Measurements from ENCODE around the gene KIAA0513. TPM values are rescaled to one million over a fixed set of nuclear protein-coding genes. Genes with fewer than 3 reads are reported as not detected.
"Not testable (repeated sequence)": the region's sequence is repeated elsewhere in the genome, so short reads cannot be mapped to it uniquely, and the experiment has no call there.

KIAA0513 gene
- total RNA-seq, 1 experiment from 2014 or later: 10.4 TPM

- no peaks in the 10 kb centered on the region for H3K4me1 ChIP-seq (replicated peaks)
- no peak for DNase-seq (ENCODE audit: low read depth in 1 of 2, low spot score in 2 of 2)
- H3K36me3 ChIP-seq: no peaks in the 10 kb centered on the region
- H3K27me3 ChIP-seq (replicated peaks): no peaks in the 10 kb centered on the region
- H3K9me3 ChIP-seq (replicated peaks): no peaks in the 10 kb centered on the region
- no peak overlapping the region for H3K4me3 ChIP-seq
- no peak overlapping the region for H3K27ac ChIP-seq
These were observed 79.9 kb downstream of the KIAA0513 start for GRCh38 chr16:85107532-85107931.

DNA sequence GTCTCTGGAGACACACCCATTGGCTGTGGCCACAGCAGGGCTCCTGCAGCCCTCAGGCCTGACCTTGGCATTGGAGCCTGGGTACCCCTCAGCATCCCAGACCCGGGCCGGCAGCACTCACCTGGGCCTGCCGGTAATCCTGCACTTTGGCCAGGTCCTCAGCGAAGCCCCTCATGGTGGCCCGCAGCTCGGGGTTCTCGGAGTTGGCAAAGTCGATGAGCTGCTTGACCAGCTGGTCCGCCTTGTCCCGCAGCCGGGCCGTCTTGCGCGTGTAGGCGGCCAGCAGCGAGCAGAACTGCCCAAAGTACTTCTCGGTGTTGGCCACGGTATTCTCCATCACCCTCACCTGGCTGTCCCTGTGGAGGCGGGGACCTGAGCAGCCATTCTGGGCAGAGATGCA lies 82.5 kb downstream of the KIAA0513 start:
- no peak for DNase-seq (ENCODE audit: low read depth in 1 of 2, low spot score in 2 of 2)
- Histone ChIP-seq H3K4me3 (no peak overlapping the region), H3K27ac (no peak overlapping the region), H3K9me3 (replicated peaks) (no peaks in the 10 kb centered on the region), H3K4me1 (replicated peaks) (peaks cover 2% of the 10 kb centered on the region), H3K27me3 (replicated peaks) (no peaks in the 10 kb centered on the region), H3K36me3 (no peaks in the 10 kb centered on the region)

- no peaks in the 10 kb centered on the region for H3K27me3 ChIP-seq (replicated peaks)
- no peaks in the 10 kb centered on the region for H3K36me3 ChIP-seq
- H3K9me3 ChIP-seq (replicated peaks): no peaks in the 10 kb centered on the region
- DNase-seq (ENCODE audit: low read depth in 1 of 2, low spot score in 2 of 2): no peak
- peaks cover 4% of the 10 kb centered on the region for H3K4me1 ChIP-seq (replicated peaks)
- H3K27ac ChIP-seq: no peak overlapping the region
- no peak overlapping the region for H3K4me3 ChIP-seq
These were observed 83.6 kb downstream of the KIAA0513 start for GRCh38 chr16:85111184-85111583.

DNA sequence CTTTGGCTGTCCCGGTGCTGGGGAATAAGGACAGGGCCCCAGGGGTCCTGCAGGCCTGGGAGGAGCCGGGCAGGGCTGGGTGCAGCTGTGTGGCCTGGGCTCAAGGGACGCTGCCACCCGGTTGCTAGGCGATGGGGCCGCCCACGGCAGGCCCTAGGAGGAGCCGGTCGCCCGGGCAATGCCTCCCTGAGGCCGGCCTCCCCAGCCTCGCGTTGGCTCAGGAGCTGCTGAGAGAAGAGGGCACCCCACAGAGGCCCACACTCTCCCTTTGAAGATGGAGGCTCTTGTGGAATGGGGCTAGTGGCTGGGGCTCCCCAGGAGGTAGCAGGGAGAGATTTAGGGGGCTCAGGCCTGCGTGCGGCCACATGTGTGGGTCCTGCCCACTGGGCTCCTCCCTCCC lies 84.8 kb downstream of the KIAA0513 start, which contains the start of gene CIBAR2:
Gene CIBAR2 (minus strand): TSS at position 109 of the 400 bp plus-strand sequence. CDS start 120 bp downstream, outside the sequence.
- H3K36me3 ChIP-seq: no peaks in the 10 kb centered on the region
- H3K4me3 ChIP-seq: no peak within 1 kb of the TSS

DNA sequence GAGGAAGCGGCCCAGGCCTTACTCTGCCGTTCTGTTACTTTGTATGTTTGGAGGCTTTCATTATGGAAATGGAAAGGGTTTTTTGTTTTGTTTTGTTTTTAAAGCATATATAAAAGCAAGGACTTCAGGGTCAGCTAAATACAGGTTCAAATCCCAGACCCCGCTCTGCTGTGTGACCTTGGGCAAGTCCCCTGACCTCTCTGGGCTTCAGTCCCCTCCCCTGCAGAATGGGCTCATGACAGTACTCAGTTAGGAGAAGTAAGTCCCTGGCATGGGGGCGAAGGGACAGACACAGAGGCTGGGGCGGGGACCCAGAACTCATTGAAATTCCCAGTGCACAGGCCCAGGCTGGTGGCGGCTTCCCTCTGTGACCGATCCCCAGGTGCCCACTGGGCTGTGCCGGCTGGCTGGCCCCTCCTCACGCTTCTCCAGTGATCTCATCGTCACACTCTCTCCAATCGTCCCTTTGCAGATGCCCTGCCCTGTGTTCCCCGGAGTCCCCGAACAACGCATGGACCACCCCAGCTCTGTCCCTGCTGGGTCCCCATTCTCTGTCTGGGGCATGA lies 85.7 kb downstream of the KIAA0513 start:
- no peak for DNase-seq (ENCODE audit: low read depth in 1 of 2, low spot score in 2 of 2)
- peaks cover 4% of the 10 kb centered on the region for H3K4me1 ChIP-seq (replicated peaks)

More for the DNA sequence above, 84.8 kb downstream of the KIAA0513 start, which contains the start of gene CIBAR2:
- DNase-seq (ENCODE audit: low read depth in 1 of 2, low spot score in 2 of 2): no peak
- Histone ChIP-seq H3K9me3 (replicated peaks) (no peaks in the 10 kb centered on the region), H3K4me1 (replicated peaks) (peaks cover 4% of the 10 kb centered on the region), H3K27me3 (replicated peaks) (no peaks in the 10 kb centered on the region), H3K27ac (no peak within 1 kb of the TSS)

GRCh38 chr16:85113913-85114312 lies 86.3 kb downstream of the KIAA0513 start:
- H3K27ac ChIP-seq: no peak overlapping the region
- H3K9me3 ChIP-seq (replicated peaks): no peaks in the 10 kb centered on the region
- no peaks in the 10 kb centered on the region for H3K27me3 ChIP-seq (replicated peaks)
- H3K4me1 ChIP-seq (replicated peaks): peaks cover 4% of the 10 kb centered on the region
- no peak for DNase-seq (ENCODE audit: low read depth in 1 of 2, low spot score in 2 of 2)
- no peak overlapping the region for H3K4me3 ChIP-seq
- H3K36me3 ChIP-seq: no peaks in the 10 kb centered on the region; the same call in 1 of the 2 replicates

More for the DNA sequence above, 85.7 kb downstream of the KIAA0513 start:
- Histone ChIP-seq H3K36me3 (no peaks in the 10 kb centered on the region; the same call in 1 of the 2 replicates), H3K27ac (no peak overlapping the region), H3K27me3 (replicated peaks) (no peaks in the 10 kb centered on the region), H3K9me3 (replicated peaks) (no peaks in the 10 kb centered on the region), H3K4me3 (no peak overlapping the region)

GRCh38 chr16:85114909-85115567 lies 87.4 kb downstream of the KIAA0513 start:
- H3K4me1 ChIP-seq (replicated peaks): peaks cover 4% of the 10 kb centered on the region
- peak; percentile 87 to 90 for DNase-seq (ENCODE audit: low read depth in 1 of 2, low spot score in 2 of 2)
- no peaks in the 10 kb centered on the region for H3K27me3 ChIP-seq (replicated peaks)
- no peaks in the 10 kb centered on the region for H3K9me3 ChIP-seq (replicated peaks)
- no peaks in the 10 kb centered on the region; the same call in 1 of the 2 replicates for H3K36me3 ChIP-seq
- no peak overlapping the region for H3K4me3 ChIP-seq
- peak overlapping the region; percentile 23 for H3K27ac ChIP-seq

- Histone ChIP-seq H3K36me3 (no peaks in the 10 kb centered on the region; the same call in 1 of the 2 replicates), H3K27me3 (replicated peaks) (no peaks in the 10 kb centered on the region), H3K4me3 (no peak overlapping the region)
These were observed 89.8 kb downstream of the KIAA0513 start for GRCh38 chr16:85117418-85117817.

DNA sequence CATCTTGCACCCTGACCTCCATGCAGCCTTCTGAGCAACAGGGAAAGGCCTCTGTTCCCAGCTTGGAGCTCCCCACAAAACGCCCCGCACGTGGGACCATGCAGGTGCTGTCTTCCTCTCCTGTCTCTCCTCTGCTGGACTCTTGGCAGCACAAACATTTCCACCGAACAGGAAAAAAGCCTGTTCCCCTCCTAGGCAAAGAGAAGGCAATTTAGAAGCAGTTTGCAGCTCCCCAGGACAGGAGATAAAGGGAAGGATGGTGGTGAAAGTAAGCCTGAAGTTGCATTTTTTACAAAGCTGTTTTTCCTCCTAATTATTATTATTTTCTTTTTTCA lies 92.4 kb downstream of the KIAA0513 start:
- no peaks in the 10 kb centered on the region; the same call in 1 of the 2 replicates for H3K36me3 ChIP-seq
- H3K4me1 ChIP-seq (replicated peaks): peaks cover 22% of the 10 kb centered on the region
- H3K27me3 ChIP-seq (replicated peaks): no peaks in the 10 kb centered on the region
- H3K27ac ChIP-seq: no peak overlapping the region
- no peak for DNase-seq (ENCODE audit: low read depth in 1 of 2, low spot score in 2 of 2)
- H3K9me3 ChIP-seq (replicated peaks): no peaks in the 10 kb centered on the region
- H3K4me3 ChIP-seq: no peak overlapping the region

More at GRCh38 chr16:85117418-85117817, 89.8 kb downstream of the KIAA0513 start:
- Histone ChIP-seq H3K4me1 (replicated peaks) (peaks cover 4% of the 10 kb centered on the region), H3K9me3 (replicated peaks) (no peaks in the 10 kb centered on the region), H3K27ac (no peak overlapping the region)
- no peak for DNase-seq (ENCODE audit: low read depth in 1 of 2, low spot score in 2 of 2)

- DNase-seq (ENCODE audit: low read depth in 1 of 2, low spot score in 2 of 2); H3K36me3 ChIP-seq; H3K27me3 ChIP-seq (replicated peaks); H3K9me3 ChIP-seq (replicated peaks): not testable (repeated sequence)
- peak overlapping the region; percentile 93 for H3K27ac ChIP-seq
- H3K4me1 ChIP-seq (replicated peaks): peaks cover 48% of the 10 kb centered on the region
- peak overlapping the region; percentile 18 for H3K4me3 ChIP-seq
These were observed 95.8 kb downstream of the KIAA0513 start for GRCh38 chr16:85123441-85123840.

GRCh38 chr16:85123891-85124635 lies 96.5 kb downstream of the KIAA0513 start:
- DNase-seq (ENCODE audit: low read depth in 1 of 2, low spot score in 2 of 2): peak; percentile 91 to 97
- Histone ChIP-seq H3K27ac (peak overlapping the region; percentile 93), H3K4me1 (replicated peaks) (peaks cover 48% of the 10 kb centered on the region), H3K9me3 (replicated peaks) (no peaks in the 10 kb centered on the region), H3K36me3 (no peaks in the 10 kb centered on the region; the same call in 1 of the 2 replicates), H3K4me3 (peak overlapping the region; percentile 18), H3K27me3 (replicated peaks) (no peaks in the 10 kb centered on the region)

DNA sequence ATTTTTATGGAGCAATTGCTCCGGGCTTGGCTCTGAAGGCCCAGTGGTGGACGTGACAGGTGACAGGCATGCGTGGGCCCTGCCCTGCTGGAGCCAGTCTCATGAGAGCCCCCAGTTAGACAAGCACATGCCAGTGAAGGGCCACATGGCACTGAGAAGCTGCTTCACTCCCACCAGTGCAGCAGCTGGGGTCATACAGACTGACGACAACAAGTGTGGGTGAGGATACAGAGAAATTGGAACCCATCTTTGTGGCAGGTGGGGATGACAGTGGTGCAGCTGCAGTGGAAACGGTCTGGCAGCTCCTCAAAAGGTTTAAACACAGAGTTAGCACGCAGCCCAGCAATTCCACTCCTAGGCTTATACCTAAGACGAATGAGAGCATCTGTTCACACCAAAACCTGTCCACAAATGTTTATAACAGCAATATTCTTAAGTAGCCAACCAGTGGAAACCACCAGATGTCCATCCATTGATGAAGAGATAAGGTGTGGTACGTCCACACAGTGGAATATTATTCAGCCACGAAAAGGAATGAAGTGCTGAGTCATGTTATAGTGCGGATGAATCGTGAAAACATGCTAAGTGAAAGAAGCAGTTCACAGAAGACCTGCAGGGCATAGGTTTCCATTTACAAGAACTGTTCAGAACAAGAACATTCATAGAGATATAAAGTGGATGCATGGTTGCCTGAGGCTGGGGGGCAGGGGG lies 97.2 kb downstream of the KIAA0513 start:
- Histone ChIP-seq H3K36me3 (no peaks in the 10 kb centered on the region), H3K9me3 (replicated peaks) (no peaks in the 10 kb centered on the region), H3K4me1 (replicated peaks) (peaks cover 48% of the 10 kb centered on the region), H3K4me3 (no peak overlapping the region), H3K27me3 (replicated peaks) (no peaks in the 10 kb centered on the region), H3K27ac (peak overlapping the region; percentile 93)
- DNase-seq (ENCODE audit: low read depth in 1 of 2, low spot score in 2 of 2): no peak

GRCh38 chr16:85125570-85126393 lies 98.2 kb downstream of the KIAA0513 start:
- H3K36me3 ChIP-seq: no peaks in the 10 kb centered on the region
- peak in 1 of 2 experiments; percentile 10 for DNase-seq (ENCODE audit: low read depth in 1 of 2, low spot score in 2 of 2)
- peak overlapping the region; percentile 98 for H3K27ac ChIP-seq
- peaks cover 48% of the 10 kb centered on the region for H3K4me1 ChIP-seq (replicated peaks)
- H3K4me3 ChIP-seq: no peak overlapping the region
- H3K9me3 ChIP-seq (replicated peaks): no peaks in the 10 kb centered on the region
- no peaks in the 10 kb centered on the region for H3K27me3 ChIP-seq (replicated peaks)

Measured in SJSA1 (cell line).